D721Med (cell line): ENCODE measurements around the gene VWDE.
"Not testable (repeated sequence)": the region's sequence is repeated elsewhere in the genome, so short reads cannot be mapped to it uniquely, and the experiment has no call there.

Experiments used
- DNase-seq: peaks from one replicate; pipeline ENCODE4 v3.0.0; 2011; ENCODE audit warnings: low spot score; ENCODE audit not compliant: insufficient read length
- FAIRE-seq: peaks from 2 replicates; lab custom pipeline; 2011; peaks lifted over from hg19 to GRCh38; lab: Jason Lieb, UNC
- CTCF ChIP-seq: IDR thresholded peaks from 2 replicates; pipeline ENCODE4 v1.5.1; 2012; ENCODE audit warnings: mild to moderate bottlenecking, control low read depth; ENCODE audit not compliant: insufficient read depth; ENCODE audit errors: missing control alignments

Gene VWDE

GRCh38 chr7:12418452-12418851, 14.8 kb upstream of the VWDE start:
- FAIRE-seq = no peak
- TF ChIP-seq CTCF = no peak
- no peak for DNase-seq

GRCh38 chr7:12415072-12415471, 11.4 kb upstream of the VWDE start:
- DNase-seq (no peak), FAIRE-seq (no peak)
- no peak for TF ChIP-seq CTCF

GRCh38 chr7:12412407-12412806, 8.7 kb upstream of the VWDE start:
- DNase-seq (no peak), FAIRE-seq (no peak)
- TF ChIP-seq CTCF = no peak

GRCh38 chr7:12410523-12410922, 6.9 kb upstream of the VWDE start:
- FAIRE-seq (no peak), DNase-seq (no peak)
- TF ChIP-seq CTCF = no peak

- no peak for TF ChIP-seq CTCF
- DNase-seq (no peak), FAIRE-seq (no peak)
Observed at GRCh38 chr7:12409097-12409711, 5.5 kb upstream of the VWDE start.

- FAIRE-seq, DNase-seq: not testable (repeated sequence)
Observed at GRCh38 chr7:12407652-12408051, 4.0 kb upstream of the VWDE start.

- DNase-seq (no peak), FAIRE-seq (no peak)
- TF ChIP-seq CTCF = no peak
Observed at GRCh38 chr7:12402365-12402725, 1.3 kb downstream of the VWDE start.
